Measurements from ENCODE around the gene KYAT1. TPM values are rescaled to one million over a fixed set of nuclear protein-coding genes. Genes with fewer than 3 reads are reported as not detected.

The KYAT1 gene
- total and polyA plus RNA-seq, 2 of the 13 experiments (the other 11 are each of a cell fraction or from before 2014, with no cell fraction given): 9.2 to 46.5 TPM

- TF ChIP-seq, protein P1, sequence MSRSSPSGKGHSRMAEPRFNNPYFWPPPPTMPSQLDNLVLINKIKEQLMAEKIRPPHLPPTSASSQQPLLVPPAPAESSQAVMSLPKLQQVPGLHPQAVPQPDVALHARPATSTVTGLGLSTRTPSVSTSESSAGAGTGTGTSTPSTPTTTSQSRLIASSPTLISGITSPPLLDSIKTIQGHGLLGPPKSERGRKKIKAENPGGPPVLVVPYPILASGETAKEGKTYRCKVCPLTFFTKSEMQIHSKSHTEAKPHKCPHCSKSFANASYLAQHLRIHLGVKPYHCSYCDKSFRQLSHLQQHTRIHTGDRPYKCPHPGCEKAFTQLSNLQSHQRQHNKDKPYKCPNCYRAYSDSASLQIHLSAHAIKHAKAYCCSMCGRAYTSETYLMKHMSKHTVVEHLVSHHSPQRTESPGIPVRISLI (CRISPR knock-in tag; IDR thresholded peaks at IDR 0.05; ENCODE audit: borderline replicate concordance): peak; percentile 33; the same call in 1 of the 2 replicates
- TF ChIP-seq FOXK2 (IDR thresholded peaks at IDR 0.05): no peak
- no peak for TF ChIP-seq ZNF136 (CRISPR knock-in tag; IDR thresholded peaks at IDR 0.05; ENCODE audit: low read depth)
- TF ChIP-seq MEIS2 (CRISPR knock-in tag; IDR thresholded peaks at IDR 0.05): no peak
- TF ChIP-seq ZNF768 (CRISPR knock-in tag; IDR thresholded peaks at IDR 0.05): no peak
- TF ChIP-seq SAP130 (CRISPR knock-in tag; IDR thresholded peaks at IDR 0.05; ENCODE audit: low read depth): peak; percentile 65
- no peak for TF ChIP-seq SOX13 (IDR thresholded peaks at IDR 0.05)
- TF ChIP-seq SOX13 (CRISPR knock-in tag; conservative IDR thresholded peaks at IDR 0.05 in 1 of 2, IDR thresholded peaks at IDR 0.05 in 1 of 2): peak in 1 of 2 experiments; percentile 34; a peak in 1 of 4 replicates
- no peak for TF ChIP-seq USF2 (IDR thresholded peaks at IDR 0.05; ENCODE audit: low read depth, low read length)
- no peak for TF ChIP-seq USF2 (CRISPR knock-in tag; IDR thresholded peaks at IDR 0.05; ENCODE audit: borderline replicate concordance)
- TF ChIP-seq DMAP1 (CRISPR knock-in tag; IDR thresholded peaks at IDR 0.05): no peak
- no peak for TF ChIP-seq ZBTB10 (CRISPR knock-in tag; IDR thresholded peaks at IDR 0.05; ENCODE audit: borderline replicate concordance)
- no peak for TF ChIP-seq SMAD3 (CRISPR knock-in tag; IDR thresholded peaks at IDR 0.05)
- no peak for TF ChIP-seq ESRRA (CRISPR knock-in tag; IDR thresholded peaks at IDR 0.05; ENCODE audit: low read depth)
- no peak for TF ChIP-seq ZFP36L2 (CRISPR knock-in tag; IDR thresholded peaks at IDR 0.05)
- no peak for TF ChIP-seq KLF12 (CRISPR knock-in tag; IDR thresholded peaks at IDR 0.05; ENCODE audit: borderline replicate concordance)
- peak; percentile 70; the same call in 1 of the 2 replicates for TF ChIP-seq PITX1 (CRISPR knock-in tag; IDR thresholded peaks at IDR 0.05)
- TF ChIP-seq ZFP90 (CRISPR knock-in tag; IDR thresholded peaks at IDR 0.05; ENCODE audit: borderline replicate concordance): 0 out of 2 replicates have a peak, but pooled peaks have one; percentile 28
- TF ChIP-seq ZNF772 (CRISPR knock-in tag; IDR thresholded peaks at IDR 0.05): no peak
- TF ChIP-seq MYPOP (CRISPR knock-in tag; IDR thresholded peaks at IDR 0.05): no peak
- no peak for TF ChIP-seq SP2 (CRISPR knock-in tag; IDR thresholded peaks at IDR 0.05)
- TF ChIP-seq XRCC5 (optimal IDR thresholded peaks at IDR 0.05; ENCODE audit: low read length): no peak
- TF ChIP-seq MAFF (IDR thresholded peaks at IDR 0.05; ENCODE audit: low read depth, low read length): no peak
These were observed 24.2 kb upstream of the KYAT1 start (continued) for GRCh38 chr9:128905964-128906363.
